Femur (tissue), 1 donor: ENCODE data around the gene LRP1.

ENCODE experiments used
- DNase-seq: peaks from one replicate; pipeline ENCODE4 v3.0.0-alpha.2; 2017

Gene LRP1

DNA sequence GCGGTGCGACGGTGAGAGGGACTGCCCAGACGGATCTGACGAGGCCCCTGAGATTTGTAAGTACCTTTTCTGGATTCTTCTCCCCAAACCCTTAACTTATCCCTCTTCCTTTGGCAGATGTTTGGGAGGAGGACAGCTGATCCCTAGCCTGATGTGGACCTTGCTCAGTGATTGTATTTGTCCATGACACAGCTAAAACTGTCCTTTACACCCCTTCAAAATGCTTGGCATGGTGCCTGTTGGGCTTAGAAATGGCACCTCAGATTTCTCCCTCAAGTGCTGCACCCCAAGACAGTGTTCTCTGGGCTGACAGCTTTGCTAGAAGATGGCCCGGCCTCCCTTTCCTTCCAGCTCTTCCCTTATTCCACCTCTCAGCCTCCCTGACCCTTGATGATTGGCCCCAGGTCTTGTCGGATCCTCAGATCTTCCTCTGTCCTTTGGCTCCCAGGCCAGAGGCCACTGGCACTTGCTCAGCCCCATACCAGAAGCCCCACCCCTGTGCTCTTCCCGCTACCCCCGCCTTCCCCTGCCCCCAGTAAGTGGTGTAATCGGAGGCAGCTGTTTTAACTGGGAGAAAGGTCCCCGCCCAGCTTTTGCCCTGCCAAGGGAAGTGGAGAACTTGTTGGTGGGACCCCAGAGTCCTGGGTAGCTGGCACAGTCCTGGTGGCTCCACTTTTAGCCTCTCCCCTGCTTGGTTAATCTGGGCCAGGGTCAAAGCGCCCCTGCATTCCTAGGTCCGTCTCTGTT is 10.4 kb downstream of the LRP1 start:
- DNase-seq, result peak; percentile 70

DNA sequence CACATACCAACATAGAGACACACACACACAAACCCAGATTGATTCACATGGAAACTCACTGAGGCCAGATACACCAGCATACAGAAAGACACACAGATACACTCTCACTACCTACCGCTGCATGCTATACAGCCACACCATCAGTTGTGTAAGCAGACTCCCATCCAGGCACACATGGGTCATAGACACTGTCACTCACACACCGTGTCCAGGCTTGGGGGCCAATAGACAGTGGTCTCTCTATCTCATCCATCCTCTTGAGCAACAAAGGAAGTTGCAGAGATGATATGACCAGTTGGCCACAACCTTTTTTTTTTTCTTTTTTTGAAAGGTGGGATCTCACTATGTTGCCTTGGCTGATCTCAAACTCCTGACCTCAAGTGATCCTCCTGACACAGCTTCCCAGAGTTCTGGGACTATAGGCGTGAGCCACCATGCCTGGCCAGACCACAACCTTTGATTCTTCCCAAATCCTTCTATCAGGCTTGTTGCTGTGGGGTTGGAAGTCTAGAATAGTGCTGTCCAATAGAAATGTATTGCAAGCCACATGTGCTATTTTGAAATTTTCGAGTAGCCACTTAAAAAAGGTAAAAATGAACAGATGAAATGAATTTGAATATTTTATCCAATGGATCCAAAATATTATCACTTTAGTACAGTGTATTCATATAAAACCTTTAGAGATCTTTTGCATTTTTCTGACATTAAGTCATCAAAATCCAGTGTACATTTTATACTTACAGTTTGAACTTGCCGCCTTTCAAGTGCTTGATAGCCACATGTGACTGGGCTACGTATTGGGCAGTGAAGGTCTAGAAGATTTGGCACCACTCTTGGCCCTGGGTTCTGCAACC is 11.7 kb downstream of the LRP1 start:
- no peak for DNase-seq

DNA sequence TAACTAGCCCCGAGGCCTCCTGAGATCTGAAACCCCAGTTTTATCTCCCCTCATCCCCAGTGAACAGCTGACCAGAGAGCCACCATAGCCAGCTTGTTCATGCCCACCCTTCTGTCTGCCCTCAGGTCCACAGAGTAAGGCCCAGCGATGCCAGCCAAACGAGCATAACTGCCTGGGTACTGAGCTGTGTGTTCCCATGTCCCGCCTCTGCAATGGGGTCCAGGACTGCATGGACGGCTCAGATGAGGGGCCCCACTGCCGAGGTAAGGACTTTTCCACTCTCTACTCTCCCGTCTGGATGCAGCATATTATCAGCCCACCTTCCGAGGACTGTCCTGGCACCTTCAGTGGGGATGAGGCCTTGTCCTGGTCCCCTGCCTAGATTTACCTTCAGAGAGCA is 13.0 kb downstream of the LRP1 start:
- no peak for DNase-seq

DNA sequence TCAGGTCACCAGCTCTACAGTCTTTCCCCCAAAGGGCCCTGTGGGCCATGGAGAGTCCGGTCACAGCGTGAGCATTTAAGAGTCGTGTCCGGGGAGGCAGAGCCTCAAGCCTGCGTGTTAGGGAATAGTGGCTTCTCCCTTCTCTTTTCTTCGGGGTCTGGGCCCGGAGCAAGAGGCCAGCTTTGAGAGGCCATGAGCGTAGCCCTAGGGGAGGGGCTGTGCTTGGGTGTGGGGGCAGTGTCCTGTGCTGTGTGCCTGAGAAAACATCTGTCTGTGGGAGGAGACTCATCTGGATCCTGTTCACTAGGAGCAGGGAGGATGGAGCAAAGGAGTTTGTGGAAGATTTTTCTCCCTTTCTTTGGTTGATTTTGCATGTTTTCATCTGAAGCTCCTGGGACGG is 13.8 kb downstream of the LRP1 start:
- peak; percentile 52 for DNase-seq

DNA sequence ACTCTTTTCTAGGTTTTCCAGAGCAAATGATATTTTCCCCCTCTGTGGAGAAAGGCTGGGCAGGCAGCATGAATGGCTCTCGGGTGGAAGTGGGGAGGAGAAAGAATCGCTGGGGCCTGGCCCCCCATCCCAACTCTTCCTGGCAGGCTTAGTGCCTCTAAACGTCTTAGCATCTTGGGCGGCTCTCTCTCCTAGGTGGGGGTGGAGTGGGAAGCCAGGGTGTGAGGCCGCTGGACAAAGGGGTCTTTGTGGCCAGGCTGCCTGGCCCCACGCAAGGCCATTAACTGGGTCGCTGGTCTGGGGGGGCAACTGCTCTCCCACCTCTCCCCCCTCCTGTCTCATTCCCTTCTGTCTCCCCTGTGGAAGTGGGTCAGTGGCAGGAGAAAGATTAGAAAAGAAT is 14.4 kb downstream of the LRP1 start:
- DNase-seq, result no peak

DNA sequence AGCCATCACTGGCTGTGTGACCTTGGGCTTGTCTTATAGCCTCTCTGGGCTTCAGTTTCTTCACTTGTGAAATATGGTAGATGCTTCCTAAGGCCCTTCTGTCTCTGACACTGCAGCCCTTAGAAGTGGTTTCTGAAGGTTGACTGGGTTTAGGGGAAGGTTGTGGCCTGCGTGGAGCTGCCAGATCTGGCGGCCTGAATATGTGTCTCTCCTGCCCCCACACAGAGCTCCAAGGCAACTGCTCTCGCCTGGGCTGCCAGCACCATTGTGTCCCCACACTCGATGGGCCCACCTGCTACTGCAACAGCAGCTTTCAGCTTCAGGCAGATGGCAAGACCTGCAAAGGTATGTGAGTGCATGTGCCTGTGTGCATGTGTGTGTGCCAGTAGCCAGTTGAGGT is 15.2 kb downstream of the LRP1 start:
- no peak for DNase-seq

DNA sequence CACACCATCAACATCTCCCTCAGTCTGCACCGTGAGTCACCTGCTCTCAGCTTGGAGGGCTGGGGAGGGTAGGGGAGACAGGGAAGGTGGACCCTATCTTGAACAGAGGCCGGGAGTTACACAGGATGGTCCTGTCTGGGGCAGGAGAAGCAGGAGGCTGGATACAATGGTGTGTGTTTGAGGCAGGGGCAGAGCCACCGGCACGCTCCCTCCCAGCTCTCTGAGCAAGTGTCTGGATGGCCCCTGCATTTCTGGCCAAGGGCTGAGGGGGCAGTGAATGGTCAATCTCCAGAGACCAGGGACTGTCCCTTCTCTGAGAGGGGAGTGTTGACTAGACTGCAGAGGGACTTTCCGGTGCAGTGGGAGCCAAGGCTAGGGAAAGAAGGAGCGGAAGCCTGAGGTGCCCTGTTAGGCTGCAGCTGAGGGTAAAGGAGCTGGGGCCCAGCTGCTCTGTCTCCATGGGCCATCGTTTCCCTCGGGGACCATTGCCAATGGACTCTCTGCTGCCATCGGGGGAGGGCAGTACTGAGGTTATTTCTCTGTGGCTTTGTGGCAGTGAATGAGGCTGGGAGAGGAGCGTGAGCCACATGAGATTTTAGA is 17.3 kb downstream of the LRP1 start:
- no peak for DNase-seq

DNA sequence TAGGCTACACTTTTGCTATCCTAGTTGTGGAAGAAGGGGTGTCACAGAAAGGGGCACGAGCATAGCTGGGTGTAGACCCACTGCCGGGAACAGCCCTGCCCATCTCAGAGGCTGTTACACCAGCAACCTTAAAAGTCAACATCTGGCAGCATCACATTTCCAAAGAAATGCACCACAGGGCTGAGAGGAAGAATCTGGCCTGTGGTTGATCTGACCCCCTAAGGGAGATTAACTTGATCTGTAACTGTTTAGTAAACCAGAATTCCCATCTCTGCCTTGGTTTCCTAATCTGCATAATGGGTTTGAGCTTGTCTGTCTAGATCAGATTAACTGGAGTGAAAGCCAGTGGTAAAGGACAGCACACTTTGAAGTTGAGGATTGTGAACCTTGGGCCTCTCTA is 17.8 kb downstream of the LRP1 start:
- DNase-seq, result no peak

DNA sequence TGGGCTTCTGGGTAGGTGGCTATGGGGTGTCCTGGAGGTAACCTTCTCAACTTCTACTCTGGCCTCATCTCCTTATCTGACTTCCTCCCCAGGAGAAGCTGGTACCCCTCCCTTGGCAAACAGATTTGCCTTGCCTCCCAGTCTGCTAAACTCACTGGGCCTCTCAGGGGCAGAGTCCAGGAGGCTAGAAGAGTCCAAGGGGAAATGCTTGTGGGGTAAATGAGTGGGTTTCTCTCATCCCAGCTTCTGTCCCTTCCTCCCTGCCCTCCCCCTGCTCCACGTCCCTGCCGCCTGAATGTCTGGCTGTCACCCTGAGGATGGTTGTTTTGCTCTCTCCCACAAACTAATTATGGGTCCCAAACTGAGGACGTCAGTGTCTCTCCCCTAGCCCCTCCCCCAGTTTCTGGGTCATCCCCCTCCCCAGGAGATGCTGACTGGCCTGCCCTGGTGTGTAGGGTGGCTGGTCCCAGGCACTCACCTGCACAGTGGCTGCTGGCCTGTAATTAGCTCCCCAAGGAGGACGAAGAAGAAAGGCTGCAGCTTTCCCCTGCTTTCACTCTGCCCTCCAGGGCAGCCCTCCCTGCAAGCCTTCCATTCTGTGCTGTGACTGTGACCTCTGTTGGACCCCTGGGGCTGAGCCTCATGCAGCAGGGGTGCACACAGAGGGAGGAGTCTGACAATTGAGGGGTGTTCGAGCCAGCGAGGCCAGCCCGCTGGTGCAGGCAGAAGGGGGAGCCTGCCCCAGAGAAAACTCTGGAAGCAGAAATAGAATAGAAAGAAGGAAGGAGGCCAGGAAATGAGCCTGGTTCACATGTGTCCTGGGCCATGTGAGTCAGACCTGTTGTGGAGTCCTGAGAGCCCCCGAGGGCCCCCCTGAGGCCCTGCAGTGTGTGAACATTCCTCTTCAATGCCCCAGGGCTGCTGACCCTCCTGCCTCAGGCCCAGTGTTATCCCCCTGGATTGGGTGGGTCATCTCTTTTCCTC is 19.0 kb downstream of the LRP1 start, which contains the start of gene LRP1-AS:
Gene LRP1-AS, minus strand, starts transcription at position 659 of the 984 bp plus-strand sequence.
- DNase-seq, result peak; percentile 57

DNA sequence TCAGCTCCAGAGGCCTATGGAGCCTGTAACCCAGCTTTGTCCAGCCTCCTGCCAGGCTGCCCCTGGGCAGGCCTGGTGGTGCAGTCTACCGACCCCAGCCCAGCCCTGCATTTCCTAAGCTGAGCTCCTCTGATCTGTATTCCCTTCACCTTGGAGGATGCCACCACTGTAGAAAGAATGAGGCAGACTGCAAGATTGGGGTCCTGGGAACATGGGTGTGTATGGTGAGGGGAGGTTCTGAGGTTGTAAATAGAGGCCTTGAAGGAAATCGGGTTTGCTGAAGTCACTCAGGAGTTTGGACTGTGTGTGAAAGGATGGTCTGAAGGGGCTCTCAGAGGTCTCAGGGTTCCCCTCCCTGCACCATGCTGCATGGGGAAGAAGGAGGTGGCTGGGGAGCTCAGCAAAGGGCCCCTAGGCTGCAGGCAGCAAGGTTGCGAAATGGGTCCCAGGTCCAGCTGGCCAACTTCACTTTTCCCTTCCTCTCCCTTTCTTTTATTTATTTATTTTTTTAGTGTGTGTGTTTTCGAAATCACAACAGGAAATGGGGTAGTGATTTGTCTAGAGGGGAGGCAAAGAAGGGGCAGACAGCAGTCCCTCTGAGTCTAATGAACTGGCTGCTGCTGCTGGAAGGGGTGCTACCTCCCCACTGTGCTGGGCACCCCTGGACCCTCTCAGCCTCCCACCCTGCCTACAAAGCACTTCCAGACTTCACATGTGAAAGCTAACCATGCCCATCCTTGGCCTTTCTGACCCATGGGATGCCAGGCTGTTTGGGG is 20.4 kb downstream of the LRP1 start:
- peak; percentile 53 for DNase-seq

DNA sequence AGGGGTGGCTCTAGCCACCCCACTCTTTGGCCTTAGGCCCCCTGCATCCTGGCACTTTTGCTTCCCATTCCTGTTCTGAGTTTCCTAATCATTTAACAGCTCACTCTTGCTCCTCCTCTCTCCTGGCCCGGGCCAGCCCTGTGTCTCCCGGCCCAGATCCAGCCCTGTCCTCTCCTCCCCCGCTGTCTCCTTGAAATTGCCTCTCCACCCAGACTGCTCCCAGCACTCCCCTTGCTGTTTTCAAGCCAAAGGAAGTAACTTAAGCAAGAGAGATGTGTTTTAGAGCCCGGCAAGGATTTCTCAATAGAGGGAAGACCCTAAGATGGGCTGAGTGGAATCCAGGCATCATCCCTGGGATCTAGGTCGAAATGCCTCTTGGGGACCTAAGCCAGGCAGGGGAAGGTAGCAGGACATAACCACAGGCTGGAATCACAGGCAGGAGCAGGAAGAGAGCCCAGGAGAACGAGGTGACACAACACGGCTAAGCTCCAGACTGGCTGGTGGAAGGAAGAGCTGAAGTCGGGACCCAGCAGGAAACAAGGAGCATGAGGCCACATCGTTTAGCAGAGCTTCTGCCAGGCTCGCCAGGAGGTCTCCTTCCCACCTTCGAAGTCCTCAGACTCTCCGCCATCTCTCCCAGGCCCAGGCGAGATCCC is 21.1 kb downstream of the LRP1 start:
- peak; percentile 85 for DNase-seq

DNA sequence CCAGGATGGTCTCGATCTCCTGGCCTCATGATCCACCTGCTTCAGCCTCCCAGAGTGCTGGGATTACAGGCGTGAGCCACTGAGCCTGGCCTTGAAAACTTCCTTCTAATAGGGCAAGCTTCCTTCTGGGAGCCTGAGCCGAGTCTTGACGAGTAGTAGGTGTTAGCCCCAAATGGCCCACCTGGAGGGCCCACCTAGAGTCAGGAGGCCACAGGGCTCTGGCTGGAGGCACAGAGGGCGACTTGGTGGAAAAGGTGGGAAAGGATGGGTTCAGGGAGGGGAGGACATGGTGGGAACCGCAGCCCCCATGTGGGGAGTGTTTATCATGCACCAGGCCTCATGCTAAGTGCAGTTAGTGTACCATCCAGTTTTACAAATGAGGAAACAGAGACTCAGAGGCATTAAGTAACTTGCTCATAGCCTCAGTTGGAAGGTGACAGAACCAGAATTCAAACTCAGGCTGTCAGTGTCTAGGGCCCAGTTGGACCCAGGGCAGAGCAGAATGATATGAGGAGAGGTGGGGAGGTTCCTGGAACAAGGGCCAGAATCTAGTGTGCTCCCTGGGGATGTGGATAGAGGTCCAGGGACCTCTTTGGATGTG is 22.2 kb downstream of the LRP1 start:
- no peak for DNase-seq

DNA sequence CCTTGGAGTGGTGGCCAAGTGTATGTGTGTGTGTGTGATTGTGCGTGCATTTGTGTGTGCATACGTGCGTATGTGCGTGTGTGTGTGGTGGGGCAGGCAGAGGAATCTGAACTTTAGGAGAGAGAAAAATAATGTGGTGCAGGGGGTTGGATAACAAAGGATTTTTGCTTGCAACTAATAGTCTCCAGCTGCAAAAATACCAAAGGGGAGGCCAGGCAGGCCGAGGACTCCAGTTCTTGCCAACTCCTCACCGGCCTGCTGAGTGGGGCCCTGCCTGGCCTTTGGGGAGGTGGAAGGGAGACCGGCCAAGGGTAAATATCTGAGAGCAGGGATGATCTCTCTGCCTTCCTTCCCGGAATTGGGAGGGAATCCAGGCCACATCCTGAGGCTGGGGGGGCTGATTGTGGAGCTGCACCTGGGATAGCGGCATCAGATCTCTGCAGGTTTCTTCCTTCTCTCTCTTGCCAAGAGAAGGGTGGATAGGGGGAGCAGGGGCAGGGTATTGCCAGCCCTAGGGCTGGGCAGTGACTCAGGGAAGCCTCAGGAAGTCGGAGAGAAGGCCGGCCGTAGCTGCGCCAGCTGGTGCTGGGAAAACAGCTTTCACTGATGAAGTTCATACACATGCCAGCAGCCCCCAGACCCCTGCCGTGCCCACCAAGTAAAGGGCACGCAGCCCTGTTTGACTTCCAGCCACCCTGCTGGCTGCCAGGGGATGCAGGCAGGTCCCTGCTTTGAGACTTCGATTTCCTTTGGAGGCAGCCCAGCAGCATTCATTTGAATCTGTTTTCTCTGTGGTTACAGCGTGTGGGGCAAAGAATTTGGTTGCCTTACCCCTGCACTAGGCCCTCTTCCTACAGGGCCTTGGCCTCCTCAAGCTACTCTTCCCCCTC is 23.7 kb downstream of the LRP1 start:
- DNase-seq, result peak; percentile 89

DNA sequence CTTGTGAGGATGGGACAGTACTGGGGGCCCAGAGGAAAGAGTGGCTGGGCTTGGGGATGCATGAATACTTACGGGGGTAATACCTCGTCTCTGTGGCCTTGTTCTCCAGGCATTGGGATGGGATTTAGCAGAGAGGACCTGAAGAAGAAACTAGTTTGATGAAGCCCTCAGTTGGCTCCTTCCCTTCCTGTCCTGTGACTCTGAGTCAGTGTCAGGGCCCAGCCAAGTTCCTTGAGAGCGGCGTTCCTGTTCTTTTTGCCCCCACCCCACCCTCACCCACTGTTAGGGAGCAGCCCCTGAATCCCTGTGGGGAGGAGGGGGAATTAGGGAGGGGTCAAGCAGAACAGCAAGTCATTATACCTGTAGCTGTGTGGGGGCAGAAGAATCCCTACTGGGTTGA is 24.4 kb downstream of the LRP1 start:
- DNase-seq, result no peak

DNA sequence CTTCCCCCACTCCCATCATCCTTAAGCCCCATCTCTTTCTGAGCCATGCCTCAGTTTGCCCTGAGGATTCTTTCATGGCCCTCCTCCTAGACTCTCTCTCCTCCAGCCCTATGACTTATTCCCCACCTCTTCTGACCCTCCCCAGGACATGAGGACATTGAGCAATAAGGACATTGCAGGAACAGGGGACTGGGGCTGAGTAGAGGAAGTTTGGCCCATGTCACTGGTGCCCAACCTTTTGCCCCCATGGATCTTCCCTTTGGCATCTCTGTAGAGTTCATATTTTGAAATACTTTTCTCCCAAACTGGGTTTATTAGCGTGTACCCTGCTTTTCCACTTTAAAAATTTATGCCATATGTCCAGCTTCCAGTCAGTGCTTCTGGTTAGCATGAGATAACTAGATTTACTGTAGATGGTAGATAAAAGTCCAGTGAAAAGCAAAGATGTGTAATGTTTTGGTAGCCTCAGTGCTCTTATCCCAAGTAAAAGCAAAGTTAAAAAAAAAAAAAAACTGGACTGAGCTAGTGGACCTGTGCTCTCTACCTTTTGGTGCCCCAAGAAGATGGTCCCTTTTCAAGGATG is 25.2 kb downstream of the LRP1 start:
- DNase-seq, result no peak

DNA sequence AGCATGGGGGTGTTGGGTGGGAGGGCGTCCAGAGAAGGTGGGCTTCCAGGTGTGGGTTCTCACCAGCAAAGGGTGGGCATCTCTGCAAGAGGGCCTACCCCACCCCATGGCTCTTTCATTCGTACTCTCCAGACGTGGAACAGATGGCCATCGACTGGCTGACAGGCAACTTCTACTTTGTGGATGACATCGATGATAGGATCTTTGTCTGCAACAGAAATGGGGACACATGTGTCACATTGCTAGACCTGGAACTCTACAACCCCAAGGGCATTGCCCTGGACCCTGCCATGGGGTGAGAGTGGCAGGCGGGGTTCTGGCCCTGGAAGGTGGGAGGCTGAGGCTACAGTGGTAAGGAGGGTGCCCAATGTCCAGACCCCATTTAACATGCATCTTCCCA is 25.8 kb downstream of the LRP1 start:
- no peak for DNase-seq

DNA sequence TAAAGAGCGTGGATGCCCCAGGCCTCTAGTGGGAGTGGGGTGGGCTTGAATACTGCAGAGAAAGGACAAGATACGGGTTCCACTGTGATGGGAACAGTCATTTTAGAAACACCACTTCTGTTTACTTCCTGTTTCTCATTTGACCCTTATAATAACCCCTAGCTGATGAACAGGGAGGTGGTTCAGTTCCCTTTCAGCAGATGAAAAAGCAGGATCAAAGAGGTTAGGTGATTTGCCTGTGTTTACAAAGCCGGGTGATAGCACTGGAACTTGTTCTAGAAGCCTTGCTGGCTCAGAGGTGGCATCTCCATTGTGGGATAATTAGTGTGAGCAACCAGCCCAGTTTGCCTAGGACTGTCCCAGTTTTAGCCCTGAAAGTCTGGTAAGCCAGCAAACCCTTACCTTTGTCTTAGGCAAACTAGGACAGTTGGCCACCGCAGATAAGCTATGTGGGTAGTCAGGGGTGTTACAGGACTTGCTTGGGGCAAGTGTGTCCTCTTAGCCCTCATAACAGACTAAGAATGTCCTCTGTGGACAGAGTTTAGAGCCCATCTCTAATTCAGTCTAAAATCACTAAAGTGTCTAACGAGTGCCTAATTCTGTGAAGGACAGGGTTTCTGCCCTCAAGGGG is 26.6 kb downstream of the LRP1 start:
- no peak for DNase-seq

DNA sequence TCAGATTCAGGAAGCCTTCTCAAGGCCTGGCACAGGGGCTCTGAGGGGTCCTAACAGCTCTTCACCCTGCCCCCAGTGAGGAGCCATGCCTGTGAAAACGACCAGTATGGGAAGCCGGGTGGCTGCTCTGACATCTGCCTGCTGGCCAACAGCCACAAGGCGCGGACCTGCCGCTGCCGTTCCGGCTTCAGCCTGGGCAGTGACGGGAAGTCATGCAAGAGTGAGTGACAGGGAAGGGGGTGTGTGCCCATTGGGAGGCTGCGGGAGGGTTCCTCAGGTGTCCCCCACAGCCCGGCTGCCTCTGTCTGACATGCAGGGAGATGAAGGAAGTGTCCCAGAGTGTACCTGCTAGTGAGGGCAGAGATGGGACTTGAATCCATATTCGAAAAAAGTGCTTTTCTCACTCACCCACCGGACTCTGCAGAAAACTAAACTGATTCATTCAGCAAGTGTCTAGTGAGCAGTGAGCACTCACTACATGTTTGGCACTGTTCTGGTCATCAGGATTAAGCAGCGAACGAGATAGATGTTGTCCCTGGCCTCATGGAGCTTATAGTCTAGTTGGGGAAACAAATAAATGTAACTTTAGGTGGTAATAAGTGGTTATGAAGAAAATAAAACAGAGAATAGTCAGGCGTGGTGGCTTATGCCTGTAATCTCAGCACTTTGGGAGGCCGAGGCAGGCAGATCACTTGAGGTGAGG is 28.6 kb downstream of the LRP1 start:
- no peak for DNase-seq
